SU-DHL-6 (cell line): ENCODE results near the gene RNU2-1.
A peak's percentile ranks its signal among the peaks of the same experiment; 100 is the strongest.

Experiments
- H2AFZ ChIP-seq: fragments of 200-600 bp; sonication (generic); 2 replicates; pipeline ENCODE4 v1.6.1; 2014; ENCODE audit warnings: low read depth, mild to moderate bottlenecking, moderate library complexity, mixed read lengths, antibody characterized with exemption, low read length; ENCODE audit not compliant: severe bottlenecking
- H3F3A ChIP-seq: fragments of 200-600 bp; shearing (Covaris generic); 2 replicates; pipeline ENCODE4 v1.6.0; 2016; ENCODE audit warnings: antibody characterized with exemption, mild to moderate bottlenecking; ENCODE audit not compliant: insufficient read depth
- H3K27ac ChIP-seq: fragments of 200-600 bp; sonication (generic); 2 replicates; pipeline ENCODE4 v1.5.1; 2016; ENCODE audit warnings: low read depth, mild to moderate bottlenecking, low read length, moderate library complexity, mixed read lengths
- H3K27me3 ChIP-seq: fragments of 200-600 bp; sonication (generic), shearing (Covaris generic); 2 replicates; pipeline ENCODE4 v1.6.0; 2014; ENCODE audit warnings: mild to moderate bottlenecking, low read length
- H3K36me3 ChIP-seq: fragments of 200-600 bp; sonication (generic); 2 replicates; pipeline ENCODE4 v1.6.1; 2014; ENCODE audit warnings: mild to moderate bottlenecking, low read length, mixed read lengths
- H3K4me2 ChIP-seq: fragments of 300-600, 200-600 bp; shearing (Covaris generic), sonication (generic); 2 replicates; pipeline ENCODE4 v1.6.0; 2014; ENCODE audit warnings: low read length, low read depth, mild to moderate bottlenecking; ENCODE audit not compliant: poor library complexity, severe bottlenecking
- H3K4me3 ChIP-seq: fragments of 200-600 bp; sonication (generic); 2 replicates; pipeline ENCODE4 v1.5.1; 2014; ENCODE audit warnings: antibody characterized with exemption, low read length, mild to moderate bottlenecking, mixed read lengths; ENCODE audit not compliant: insufficient read depth, poor library complexity, severe bottlenecking
- H3K79me2 ChIP-seq: fragments of 200-600 bp; sonication (generic); 2 replicates; pipeline ENCODE4 v1.6.1; 2014; ENCODE audit warnings: mild to moderate bottlenecking, low read length, moderate library complexity; ENCODE audit not compliant: insufficient read depth
- H3K9ac ChIP-seq: fragments of 200-600 bp; sonication (generic); 2 replicates; pipeline ENCODE4 v1.7.0; 2014; ENCODE audit warnings: mild to moderate bottlenecking, low read length
- H3K9me2 ChIP-seq: fragments of 200-600 bp; sonication (generic); replicated peaks from 2 replicates; pipeline ENCODE4 v1.6.1; 2014; ENCODE audit warnings: low read length; ENCODE audit not compliant: insufficient read depth
- H3K9me3 ChIP-seq: fragments of 200-600 bp; sonication (generic); 2 replicates; pipeline ENCODE4 v1.6.1; 2014; ENCODE audit warnings: low read length, mixed read lengths; ENCODE audit not compliant: insufficient read depth
- H4K20me1 ChIP-seq: fragments of 200-600 bp; sonication (generic); 2 replicates; pipeline ENCODE4 v1.6.1; 2014; ENCODE audit warnings: low read depth, mild to moderate bottlenecking, antibody characterized with exemption, low read length, moderate library complexity, mixed read lengths
- EZH2phosphoT487 ChIP-seq: fragments of 200-600 bp; sonication (generic), shearing (Covaris generic); conservative IDR thresholded peaks from 2 replicates; pipeline ENCODE4 v1.6.1; 2018; ENCODE audit warnings: mild to moderate bottlenecking, antibody characterized with exemption, low read length, moderate library complexity, mixed read lengths
- TF ChIP-seq, protein P1 (sequence below): fragments of 200-600 bp; sonication (generic); IDR thresholded peaks from one replicate; pipeline ENCODE4 v1.5.1; 2017; ENCODE audit warnings: antibody characterized with exemption, mild to moderate bottlenecking, low read length, moderate library complexity; ENCODE audit not compliant: insufficient read depth, poor library complexity, severe bottlenecking

Gene RNU2-1

DNA sequence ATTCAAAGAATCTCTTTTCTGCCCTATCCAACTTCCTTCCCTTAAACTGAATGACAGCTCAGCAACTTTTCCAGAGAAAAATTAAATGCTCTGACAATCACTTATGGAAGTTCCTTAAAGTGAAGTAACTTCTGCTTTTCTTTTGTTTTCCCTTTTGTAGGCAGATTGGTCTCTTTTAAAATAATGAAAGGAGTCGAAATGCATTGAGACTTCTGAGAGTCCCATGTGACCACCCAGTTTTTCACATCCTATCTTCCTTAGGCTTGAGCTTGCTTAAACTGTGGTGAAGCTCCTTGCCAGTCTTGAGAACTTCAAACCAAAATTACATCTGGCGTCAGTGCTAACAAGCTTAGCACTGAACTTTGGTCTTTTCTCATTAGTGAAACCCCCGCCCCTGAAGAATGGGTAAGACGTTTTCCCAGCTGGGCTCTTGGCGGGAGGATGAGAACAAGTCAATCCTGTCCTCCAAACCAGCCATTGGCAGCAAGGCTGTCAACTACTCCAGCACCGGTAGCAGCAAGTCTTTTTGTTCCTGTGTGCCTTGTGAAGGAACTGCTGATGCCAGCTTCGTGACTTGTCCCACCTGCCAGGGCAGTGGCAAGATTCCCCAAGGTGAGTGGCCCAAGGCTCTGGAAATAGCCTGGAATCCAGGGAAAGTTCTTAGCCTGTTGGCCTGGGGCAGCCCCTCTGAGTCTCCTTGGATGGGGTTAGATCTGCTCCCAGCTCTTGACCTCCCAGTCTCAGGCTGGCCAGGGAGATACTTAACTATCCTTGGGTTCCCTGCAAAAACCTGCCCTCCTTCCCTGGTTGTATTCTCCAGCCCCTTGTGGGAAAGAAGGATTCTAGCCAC is 20.9 kb downstream of the RNU2-1 start:
- Histone ChIP-seq H2AFZ (no peak overlapping the region), H3K4me2 (peak overlapping the region; percentile 91), H3K27me3 (no peaks in the 10 kb centered on the region)

DNA sequence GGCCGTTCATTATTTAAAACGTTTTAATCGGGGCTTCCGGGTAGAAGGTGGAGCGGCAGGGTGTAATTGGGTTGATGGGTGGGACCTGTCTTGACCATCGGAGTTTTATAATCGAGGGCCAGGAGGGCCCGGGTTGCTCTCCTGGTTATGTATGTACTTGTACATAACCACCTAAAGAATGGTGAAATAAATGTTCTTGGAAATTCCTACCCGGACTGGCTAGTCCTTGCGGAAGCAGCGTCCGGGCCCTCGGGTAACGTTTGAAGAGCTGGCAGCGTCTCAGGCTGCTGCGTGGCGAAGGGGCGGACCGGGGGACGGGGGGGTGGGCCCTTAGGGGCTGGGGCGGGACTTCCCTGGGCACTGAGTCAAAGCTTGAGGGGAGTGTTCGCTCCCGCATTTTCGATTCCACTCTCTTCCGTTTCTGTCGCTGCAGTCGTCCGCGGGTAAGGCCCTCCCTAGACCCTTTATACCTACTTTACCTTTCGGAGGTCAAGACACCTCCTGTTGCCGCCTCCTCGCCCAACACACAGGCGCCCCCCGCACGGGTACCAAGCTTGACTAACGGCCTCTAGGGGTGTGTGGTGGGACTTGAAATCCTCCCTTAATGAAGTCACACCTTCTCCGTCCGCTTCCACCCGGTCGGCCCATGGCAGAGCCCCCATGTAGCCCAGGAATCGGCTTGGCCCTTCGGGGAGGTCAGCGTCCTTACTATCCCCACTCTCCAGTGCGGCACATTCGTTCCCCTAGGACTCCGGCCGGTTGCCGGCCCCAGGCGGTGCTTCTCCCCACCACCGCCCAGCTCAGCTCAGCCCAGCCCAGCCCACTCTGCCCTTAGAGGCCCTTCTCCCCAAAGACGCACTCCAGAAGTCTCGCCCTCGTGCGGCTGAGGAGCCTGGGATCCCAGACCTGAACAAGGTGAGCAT is 22.0 kb downstream of the RNU2-1 start, which contains the start of gene TMEM106A:
TSS of gene TMEM106A (plus strand) at position 396 of the 923 bp plus-strand sequence. CDS start 1,167 bp downstream, outside the sequence.
- peak within 1 kb of the TSS; percentile 71 for H3K9ac ChIP-seq

More for the DNA sequence above, 20.9 kb downstream of the RNU2-1 start:
- H3K79me2 ChIP-seq, result no peaks in the 10 kb centered on the region
- H3K9me3 ChIP-seq, result no peaks in the 10 kb centered on the region
- no peaks in the 10 kb centered on the region for H3K9me2 ChIP-seq
- H3K4me3 ChIP-seq, result peak overlapping the region; percentile 87
- peak overlapping the region; percentile 55; the same call in 1 of the 2 replicates for H3K27ac ChIP-seq
- no peaks in the 10 kb centered on the region for H3K36me3 ChIP-seq
- H3F3A ChIP-seq, result peaks cover 12% of the 10 kb centered on the region
- H3K9ac ChIP-seq, result peak overlapping the region; percentile 71
- no peaks in the 10 kb centered on the region for H4K20me1 ChIP-seq
- TF ChIP-seq EZH2phosphoT487, result no peak
- TF ChIP-seq, protein P1, sequence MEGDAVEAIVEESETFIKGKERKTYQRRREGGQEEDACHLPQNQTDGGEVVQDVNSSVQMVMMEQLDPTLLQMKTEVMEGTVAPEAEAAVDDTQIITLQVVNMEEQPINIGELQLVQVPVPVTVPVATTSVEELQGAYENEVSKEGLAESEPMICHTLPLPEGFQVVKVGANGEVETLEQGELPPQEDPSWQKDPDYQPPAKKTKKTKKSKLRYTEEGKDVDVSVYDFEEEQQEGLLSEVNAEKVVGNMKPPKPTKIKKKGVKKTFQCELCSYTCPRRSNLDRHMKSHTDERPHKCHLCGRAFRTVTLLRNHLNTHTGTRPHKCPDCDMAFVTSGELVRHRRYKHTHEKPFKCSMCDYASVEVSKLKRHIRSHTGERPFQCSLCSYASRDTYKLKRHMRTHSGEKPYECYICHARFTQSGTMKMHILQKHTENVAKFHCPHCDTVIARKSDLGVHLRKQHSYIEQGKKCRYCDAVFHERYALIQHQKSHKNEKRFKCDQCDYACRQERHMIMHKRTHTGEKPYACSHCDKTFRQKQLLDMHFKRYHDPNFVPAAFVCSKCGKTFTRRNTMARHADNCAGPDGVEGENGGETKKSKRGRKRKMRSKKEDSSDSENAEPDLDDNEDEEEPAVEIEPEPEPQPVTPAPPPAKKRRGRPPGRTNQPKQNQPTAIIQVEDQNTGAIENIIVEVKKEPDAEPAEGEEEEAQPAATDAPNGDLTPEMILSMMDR, result no peak

GRCh38 chr17:43211123-43211479 is 22.7 kb downstream of the RNU2-1 start:
- H3K36me3 ChIP-seq, result no peaks in the 10 kb centered on the region

More for the DNA sequence above, 22.0 kb downstream of the RNU2-1 start, which contains the start of gene TMEM106A:
- no peaks in the 10 kb centered on the region for H3K79me2 ChIP-seq
- peak within 1 kb of the TSS; percentile 91 for H3K4me2 ChIP-seq
- peak within 1 kb of the TSS; percentile 86 for H2AFZ ChIP-seq
- no peak for TF ChIP-seq EZH2phosphoT487
- TF ChIP-seq, protein P1, result peak; percentile 6
- peak within 1 kb of the TSS; percentile 87 for H3K4me3 ChIP-seq
- no peaks in the 10 kb centered on the region for H3K9me3 ChIP-seq
- H3K27me3 ChIP-seq, result no peaks in the 10 kb centered on the region
- no peaks in the 10 kb centered on the region for H4K20me1 ChIP-seq
- peak within 1 kb of the TSS; percentile 65 for H3K27ac ChIP-seq
- H3K9me2 ChIP-seq, result no peaks in the 10 kb centered on the region
- peaks cover 12% of the 10 kb centered on the region for H3F3A ChIP-seq
- no peaks in the 10 kb centered on the region for H3K36me3 ChIP-seq

More at GRCh38 chr17:43211123-43211479, 22.7 kb downstream of the RNU2-1 start:
- TF ChIP-seq EZH2phosphoT487, result no peak
- TF ChIP-seq, protein P1, result no peak
- peak overlapping the region; percentile 65 for H3K27ac ChIP-seq
- no peaks in the 10 kb centered on the region for H3K79me2 ChIP-seq
- H3K9ac ChIP-seq, result peak overlapping the region; percentile 71
- H3K9me3 ChIP-seq, result no peaks in the 10 kb centered on the region
- H3K4me3 ChIP-seq, result peak overlapping the region; percentile 87
- H4K20me1 ChIP-seq, result no peaks in the 10 kb centered on the region
- H2AFZ ChIP-seq, result peak overlapping the region; percentile 86
- H3K27me3 ChIP-seq, result no peaks in the 10 kb centered on the region
- H3K9me2 ChIP-seq, result no peaks in the 10 kb centered on the region
- peak overlapping the region; percentile 91 for H3K4me2 ChIP-seq
- peaks cover 12% of the 10 kb centered on the region for H3F3A ChIP-seq
